Measurements from ENCODE around the gene APOL3. TPM values are rescaled to one million over a fixed set of nuclear protein-coding genes. Genes with fewer than 3 reads are reported as not detected.

The APOL3 gene
- total RNA-seq, 1 experiment from 2014 or later, result 3.2 TPM

DNA sequence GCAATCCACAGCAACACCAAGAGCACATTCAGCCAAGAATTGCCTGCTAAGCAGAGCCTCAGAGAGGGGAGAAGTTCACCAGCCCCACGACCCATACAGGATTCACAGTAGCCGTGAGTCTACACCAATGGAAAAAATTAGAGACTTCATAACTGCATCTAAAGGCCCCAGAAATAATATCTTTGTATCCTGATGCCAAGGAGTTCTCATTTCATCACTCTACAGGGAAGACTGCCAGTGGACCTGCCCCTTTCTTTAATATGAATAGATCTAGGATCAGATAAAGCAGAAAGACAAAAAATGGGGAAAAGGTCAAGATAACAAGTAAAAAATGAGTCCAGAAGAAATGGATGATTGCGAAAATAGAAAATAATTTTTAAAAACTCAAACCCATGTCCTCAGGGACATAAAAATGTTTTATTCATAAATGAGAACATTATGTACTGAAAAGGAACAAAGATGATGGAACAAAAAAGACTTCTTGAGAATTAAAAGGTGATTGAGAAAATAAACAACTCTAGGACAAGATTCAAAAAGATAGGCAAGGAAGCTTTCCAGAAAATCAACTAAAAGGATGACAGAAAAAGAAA, 9.5 kb downstream of the APOL3 start:
- intact Hi-C loops (cut with micrococcal nuclease; ENCODE audit: unreplicated experiment), result no loop called here
- ATAC-seq, result no peak
- H3K36me3 ChIP-seq (ENCODE audit: control insufficient read depth, insufficient read depth, low read length), result no peaks in the 10 kb centered on the region
- BruUV-seq (replicated peaks), result no TSS peak
- H3K4me1 ChIP-seq (ENCODE audit: control insufficient read depth, insufficient read depth, low read length), result no peaks in the 10 kb centered on the region
- no peaks in the 10 kb centered on the region for H3K9me3 ChIP-seq (ENCODE audit: control insufficient read depth, insufficient read depth, low read depth, low read length)
- ChIA-PET CTCF (no interaction called here), POLR2A (no interaction called here)
- DNase-seq (ENCODE audit: low read depth, low spot score), result no peak
- H3K27ac ChIP-seq (ENCODE audit: low read length), result no peak overlapping the region
- no peaks in the 10 kb centered on the region for H3K27me3 ChIP-seq (ENCODE audit: control insufficient read depth, insufficient read depth, low read length)
- in situ Hi-C loops (cut with HindIII; ENCODE audit: low pct_unique_long_range_greater_than_20kb, low sequenced_read_pairs), result no loop called here
- no peak overlapping the region for H3K4me3 ChIP-seq (ENCODE audit: low read depth in 2 of 2, low read length in 2 of 2)
- no peak for TF ChIP-seq TCF7L2 (IDR thresholded peaks at IDR 0.05; ENCODE audit: low read depth, low read length)

DNA sequence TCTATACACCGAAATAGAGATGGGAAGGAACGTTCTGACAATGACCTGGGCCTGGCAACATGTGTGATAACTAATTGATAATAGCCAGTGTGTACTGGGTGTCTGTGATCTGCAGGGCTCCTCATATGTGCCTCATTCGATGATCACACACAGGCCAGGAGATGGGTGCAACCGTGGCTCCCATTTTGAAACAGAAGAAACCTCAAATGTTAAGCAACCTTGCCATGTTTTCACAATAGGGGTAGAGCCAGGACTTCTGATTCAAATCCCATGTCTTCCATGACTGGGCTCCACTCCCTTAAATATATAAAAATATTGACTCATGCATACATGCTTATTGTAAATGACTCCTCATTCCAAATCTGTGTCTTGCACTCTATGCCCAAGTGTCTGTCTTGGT, 11.1 kb downstream of the APOL3 start:
- intact Hi-C loops (cut with micrococcal nuclease; ENCODE audit: unreplicated experiment) (no loop called here), in situ Hi-C loops (cut with HindIII; ENCODE audit: low pct_unique_long_range_greater_than_20kb, low sequenced_read_pairs) (no loop called here)
- no peak overlapping the region for H3K4me3 ChIP-seq (ENCODE audit: low read depth in 2 of 2, low read length in 2 of 2)
- no peak overlapping the region for H3K27ac ChIP-seq (ENCODE audit: low read length)
- TF ChIP-seq SIN3A (IDR thresholded peaks at IDR 0.05; ENCODE audit: borderline replicate concordance, insufficient read depth, low read depth, low read length) (no peak), POLR2AphosphoS5 (IDR thresholded peaks at IDR 0.05; ENCODE audit: low read depth, low read length) (no peak), CTCF (IDR thresholded peaks at IDR 0.05) (no peak), TCF7L2 (IDR thresholded peaks at IDR 0.05; ENCODE audit: low read depth, low read length) (no peak), REST (IDR thresholded peaks at IDR 0.05; ENCODE audit: insufficient read depth in 1 of 2, low read depth in 2 of 2, low read length in 1 of 2) (no peak)
- H3K9me3 ChIP-seq (ENCODE audit: control insufficient read depth, insufficient read depth, low read depth, low read length), result no peaks in the 10 kb centered on the region
- BruUV-seq (replicated peaks), result no TSS peak
- ChIA-PET CTCF (no interaction called here), POLR2A (no interaction called here)
- DNase-seq (ENCODE audit: low read depth, low spot score), result no peak
- no peaks in the 10 kb centered on the region for H3K36me3 ChIP-seq (ENCODE audit: control insufficient read depth, insufficient read depth, low read length)
- H3K27me3 ChIP-seq (ENCODE audit: control insufficient read depth, insufficient read depth, low read length), result no peaks in the 10 kb centered on the region
- no peak for ATAC-seq
- no peaks in the 10 kb centered on the region for H3K4me1 ChIP-seq (ENCODE audit: control insufficient read depth, insufficient read depth, low read length)

DNA sequence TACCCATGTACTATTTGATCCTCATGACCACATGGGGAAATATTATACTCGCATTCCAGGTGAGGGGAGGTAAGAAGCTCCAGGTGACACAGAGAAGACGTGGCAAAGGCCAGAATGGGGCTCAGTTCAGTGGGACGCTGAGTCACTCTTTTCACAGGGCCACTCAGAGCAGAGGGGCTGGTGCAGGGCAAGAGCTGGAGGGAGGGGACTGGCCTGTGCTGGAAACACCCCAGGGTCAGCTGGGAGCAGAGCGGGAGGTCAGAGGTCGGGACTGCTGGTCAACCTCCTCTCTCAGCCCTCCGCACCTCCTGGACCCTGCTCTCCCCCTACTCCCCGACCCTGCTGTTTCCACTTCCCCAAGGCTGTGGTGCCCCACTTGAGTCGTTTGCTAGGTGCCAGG, 12.1 kb downstream of the APOL3 start:
- in situ Hi-C loops (cut with HindIII; ENCODE audit: low pct_unique_long_range_greater_than_20kb, low sequenced_read_pairs), result no loop called here

More for the DNA sequence above, 12.1 kb downstream of the APOL3 start:
- ChIA-PET CTCF (no interaction called here), POLR2A (no interaction called here)
- H3K27me3 ChIP-seq (ENCODE audit: control insufficient read depth, insufficient read depth, low read length), result no peaks in the 10 kb centered on the region
- ATAC-seq, result no peak
- no peaks in the 10 kb centered on the region for H3K4me1 ChIP-seq (ENCODE audit: control insufficient read depth, insufficient read depth, low read length)
- no peaks in the 10 kb centered on the region for H3K9me3 ChIP-seq (ENCODE audit: control insufficient read depth, insufficient read depth, low read depth, low read length)
- BruUV-seq (replicated peaks), result no TSS peak
- TF ChIP-seq REST (IDR thresholded peaks at IDR 0.05; ENCODE audit: insufficient read depth in 1 of 2, low read depth in 2 of 2, low read length in 1 of 2) (no peak), POLR2AphosphoS5 (IDR thresholded peaks at IDR 0.05; ENCODE audit: low read depth, low read length) (no peak), TCF7L2 (IDR thresholded peaks at IDR 0.05; ENCODE audit: low read depth, low read length) (no peak), SIN3A (IDR thresholded peaks at IDR 0.05; ENCODE audit: borderline replicate concordance, insufficient read depth, low read depth, low read length) (no peak), CTCF (IDR thresholded peaks at IDR 0.05) (no peak)
- H3K27ac ChIP-seq (ENCODE audit: low read length), result no peak overlapping the region
- no peak overlapping the region for H3K4me3 ChIP-seq (ENCODE audit: low read depth in 2 of 2, low read length in 2 of 2)
- intact Hi-C loops (cut with micrococcal nuclease; ENCODE audit: unreplicated experiment), result no loop called here
- DNase-seq (ENCODE audit: low read depth, low spot score), result no peak
- no peaks in the 10 kb centered on the region for H3K36me3 ChIP-seq (ENCODE audit: control insufficient read depth, insufficient read depth, low read length)
